ENCODE results near the gene TMEM184A. TPM values are rescaled to one million over a fixed set of nuclear protein-coding genes. Genes with fewer than 3 reads are reported as not detected.
A peak's percentile ranks its signal among the peaks of the same experiment; 100 is the strongest.

The TMEM184A gene
- total and polyA plus RNA-seq, 2 of the 13 experiments (the other 11 are each of a cell fraction or from before 2014, with no cell fraction given): 9.5 to 20.4 TPM

- peak; percentile 83 for TF ChIP-seq RBFOX2 (IDR thresholded peaks at IDR 0.05; ENCODE audit: low read depth, low read length)
- 0 out of 2 replicates have a peak, but pooled peaks have one; percentile 65 for TF ChIP-seq AKNA (CRISPR knock-in tag; IDR thresholded peaks at IDR 0.05; ENCODE audit: borderline replicate concordance)
- no peak for TF ChIP-seq THYN1 (CRISPR knock-in tag; IDR thresholded peaks at IDR 0.05; ENCODE audit: borderline replicate concordance, low read depth)
- TF ChIP-seq TBX2 (CRISPR knock-in tag; IDR thresholded peaks at IDR 0.05; ENCODE audit: borderline replicate concordance): peak; percentile 74
- TF ChIP-seq ZNF687 (CRISPR knock-in tag; IDR thresholded peaks at IDR 0.05): peak; percentile 98
- peak; percentile 48; the same call in 1 of the 2 replicates for TF ChIP-seq FOXC1 (CRISPR knock-in tag; IDR thresholded peaks at IDR 0.05; ENCODE audit: borderline replicate concordance)
- peak; percentile 69 for TF ChIP-seq REPIN1 (CRISPR knock-in tag; IDR thresholded peaks at IDR 0.05; ENCODE audit: borderline replicate concordance, low read depth)
- no peak for TF ChIP-seq ZNF136 (CRISPR knock-in tag; IDR thresholded peaks at IDR 0.05; ENCODE audit: low read depth)
- no peak for TF ChIP-seq ZNF782 (CRISPR knock-in tag; IDR thresholded peaks at IDR 0.05; ENCODE audit: borderline replicate concordance)
- TF ChIP-seq ZNF562 (CRISPR knock-in tag; IDR thresholded peaks at IDR 0.05; ENCODE audit: borderline replicate concordance): no peak
- no peak for TF ChIP-seq ZBTB1 (CRISPR knock-in tag; IDR thresholded peaks at IDR 0.05; ENCODE audit: borderline replicate concordance)
- TF ChIP-seq REXO4 (CRISPR knock-in tag; IDR thresholded peaks at IDR 0.05; ENCODE audit: borderline replicate concordance): no peak
- TF ChIP-seq ZNF225 (CRISPR knock-in tag; IDR thresholded peaks at IDR 0.05): peak; percentile 85; the same call in 1 of the 2 replicates
- peak; percentile 70 for TF ChIP-seq DR1 (CRISPR knock-in tag; IDR thresholded peaks at IDR 0.05)
- no peak for TF ChIP-seq ZKSCAN1 (IDR thresholded peaks at IDR 0.05; ENCODE audit: low read length)
- peak; percentile 82 for TF ChIP-seq XRCC5 (optimal IDR thresholded peaks at IDR 0.05; ENCODE audit: low read length)
- peak; percentile 93; the same call in 1 of the 2 replicates for TF ChIP-seq ZNF501 (CRISPR knock-in tag; IDR thresholded peaks at IDR 0.05)
- peak; percentile 56 for TF ChIP-seq POLR2AphosphoS5 (IDR thresholded peaks at IDR 0.05; ENCODE audit: low read depth, low read length)
- peak; percentile 95 for TF ChIP-seq ZNF558 (CRISPR knock-in tag; IDR thresholded peaks at IDR 0.05; ENCODE audit: borderline replicate concordance)
These were observed at the start of gene TMEM184A (continued) for GRCh38 chr7:1555813-1556543.

Measured in HepG2 (cell line).